SK-N-SH (cell line): ENCODE results near the gene MAMDC2. TPM values are rescaled to one million over a fixed set of nuclear protein-coding genes. Genes with fewer than 3 reads are reported as not detected.
A peak's percentile ranks its signal among the peaks of the same experiment; 100 is the strongest.

Source experiments
- CTCF ChIA-PET: fragments of 300-600, 350-600 bp; formaldehyde crosslinking; extraction: SDS; loops from one replicate; lab custom pipeline; 2021; lab: Yijun Ruan, JAX
- POLR2A ChIA-PET: fragments of 350-600 bp; sonication (Branson Sonifier 250); formaldehyde crosslinking; extraction: SDS; loops from one replicate; lab custom pipeline; 2020; ENCODE audit warnings: antibody characterized with exemption, inconsistent platforms; lab: Yijun Ruan, JAX
- DNase-seq: peaks from one replicate; pipeline ENCODE4 v3.0.0; 2012
- H2AFZ ChIP-seq: fragments of 200-600 bp; sonication (generic); 2 replicates; pipeline ENCODE4 v1.8.1; 2016; ENCODE audit warnings: antibody characterized with exemption, mild to moderate bottlenecking, low read depth
- H3F3A ChIP-seq: fragments of 200-600 bp; sonication (generic); replicated peaks from 2 replicates; pipeline ENCODE3; 2016; ENCODE audit warnings: antibody characterized with exemption, mild to moderate bottlenecking; ENCODE audit not compliant: insufficient read depth
- H3K27ac ChIP-seq, 2 experiments: fragments of 200-500 bp in 1 of 2; fragments of 200-600 bp in 1 of 2; sonication (Bioruptor generic) in 1 of 2; sonication (generic), shearing (Covaris generic) in 1 of 2; 2 replicates each; pipeline versions ENCODE4 v1.5.1 to v1.6.1; 2014 to 2016; ENCODE audit warnings: low read depth in 2 of 2, inconsistent platforms in 1 of 2, low read length in 1 of 2, mild to moderate bottlenecking in 1 of 2, mixed read lengths in 1 of 2
- H3K27me3 ChIP-seq: fragments of 200-600 bp; sonication (generic), shearing (Covaris generic); 2 replicates; pipeline ENCODE4 v1.6.1; 2016; ENCODE audit warnings: mixed run types; ENCODE audit not compliant: insufficient read depth
- H3K36me3 ChIP-seq, 2 experiments: fragments of 200-500 bp in 1 of 2; fragments of 200-600 bp in 1 of 2; sonication (Bioruptor generic) in 1 of 2; sonication (generic) in 1 of 2; replicated peaks in 1 of 2; 2 replicates each; pipeline versions ENCODE3 to v1.5.1; 2014 to 2016; ENCODE audit warnings: low read length in 1 of 2, mild to moderate bottlenecking in 1 of 2; ENCODE audit not compliant: insufficient read depth in 2 of 2, control insufficient read depth in 1 of 2
- H3K4me1 ChIP-seq, 2 experiments: fragments of 200-500 bp in 1 of 2; fragments of 200-600 bp in 1 of 2; sonication (Bioruptor generic) in 1 of 2; sonication (generic), shearing (Covaris generic) in 1 of 2; 2 replicates each; pipeline versions ENCODE4 v1.5.1 to v1.6.1; 2014 to 2016; ENCODE audit warnings: low read depth in 1 of 2, low read length in 1 of 2, mixed run types in 1 of 2; ENCODE audit not compliant: insufficient read depth in 2 of 2, control insufficient read depth in 1 of 2
- H3K4me2 ChIP-seq: fragments of 200-600 bp; sonication (generic), shearing (Covaris generic); 2 replicates; pipeline ENCODE4 v1.6.1; 2017; ENCODE audit warnings: mixed run types
- H3K4me3 ChIP-seq, 2 experiments: fragments of 200-500 bp in 1 of 2; fragments of 200-600 bp in 1 of 2; sonication (Bioruptor generic) in 1 of 2; sonication (generic), shearing (Covaris generic) in 1 of 2; 2 replicates each; pipeline versions ENCODE4 v1.5.1 to v1.8.1; 2014 to 2016; ENCODE audit warnings: low read depth in 2 of 2, inconsistent platforms in 1 of 2, low read length in 1 of 2, mild to moderate bottlenecking in 1 of 2, mixed read lengths in 1 of 2, moderate library complexity in 1 of 2
- H3K79me2 ChIP-seq: fragments of 200-600 bp; sonication (generic); 2 replicates; pipeline ENCODE4 v1.8.1; 2017; ENCODE audit warnings: mild to moderate bottlenecking; ENCODE audit not compliant: insufficient read depth
- H3K9ac ChIP-seq: fragments of 200-600 bp; sonication (generic); 2 replicates; pipeline ENCODE4 v1.6.1; 2017; ENCODE audit warnings: mixed run types
- H3K9me2 ChIP-seq: fragments of 200-600 bp; sonication (generic); 2 replicates; pipeline ENCODE4 v1.6.1; 2017; ENCODE audit warnings: mixed run types
- H3K9me3 ChIP-seq: fragments of 200-600 bp; sonication (generic); 2 replicates; pipeline ENCODE4 v1.6.1; 2017; ENCODE audit warnings: mixed run types, mild to moderate bottlenecking, moderate library complexity
- H4K20me1 ChIP-seq: fragments of 200-600 bp; sonication (generic); 2 replicates; pipeline ENCODE4 v1.6.1; 2017; ENCODE audit warnings: mild to moderate bottlenecking, mixed run types; ENCODE audit not compliant: insufficient read depth
- CHD2 ChIP-seq: fragments of 150-350 bp; IDR thresholded peaks from 2 replicates; pipeline ENCODE4 v1.6.1; 2018; ENCODE audit warnings: low read length; ENCODE audit not compliant: partially characterized antibody
- ELF1 ChIP-seq: IDR thresholded peaks from 2 replicates; pipeline ENCODE4 v1.4.0; 2012
- EP300 ChIP-seq, 2 experiments: IDR thresholded peaks; 2 replicates each; pipeline versions ENCODE4 v1.4.0 to v1.6.1; 2012; ENCODE audit warnings: borderline replicate concordance in 1 of 2, low read depth in 1 of 2, low read length in 1 of 2
- FOSL2 ChIP-seq: IDR thresholded peaks from 2 replicates; pipeline ENCODE4 v1.4.0; 2012; ENCODE audit warnings: low read depth, mild to moderate bottlenecking, moderate library complexity, borderline replicate concordance
- GABPA ChIP-seq: IDR thresholded peaks from 2 replicates; pipeline ENCODE4 v1.4.0; 2012; ENCODE audit warnings: low read depth, mild to moderate bottlenecking
- GATA2 ChIP-seq: sonication (generic); formaldehyde crosslinking; IDR thresholded peaks from 2 replicates; pipeline ENCODE4 v1.5.0; 2020; ENCODE audit warnings: mild to moderate bottlenecking, missing genetic modification reagents
- IRF3 ChIP-seq: fragments of 150-350 bp; IDR thresholded peaks from 2 replicates; pipeline ENCODE4 v1.6.1; 2016; ENCODE audit warnings: mild to moderate bottlenecking, low read depth, low read length
- JUND ChIP-seq: IDR thresholded peaks from 2 replicates; pipeline ENCODE4 v1.4.0; 2012
- MAX ChIP-seq: IDR thresholded peaks from 2 replicates; pipeline ENCODE4 v1.4.0; 2012; ENCODE audit warnings: low read depth
- NFIC ChIP-seq: IDR thresholded peaks from 2 replicates; pipeline ENCODE4 v1.4.0; 2012; ENCODE audit warnings: borderline replicate concordance
- NRF1 ChIP-seq: IDR thresholded peaks from 2 replicates; pipeline ENCODE4 v1.6.1; 2012; ENCODE audit warnings: low read depth, mild to moderate bottlenecking, low read length
- PBX3 ChIP-seq: IDR thresholded peaks from 2 replicates; pipeline ENCODE4; 2012
- RCOR1 ChIP-seq: fragments of 150-350 bp; IDR thresholded peaks from 2 replicates; pipeline ENCODE4 v1.6.1; 2017; ENCODE audit warnings: antibody characterized with exemption, low read length
- SIN3A ChIP-seq: IDR thresholded peaks from 2 replicates; pipeline ENCODE4 v1.6.1; 2012; ENCODE audit warnings: low read depth, mild to moderate bottlenecking, low read length, moderate library complexity, borderline replicate concordance
- TAF1 ChIP-seq: IDR thresholded peaks from 2 replicates; pipeline ENCODE4 v1.6.1; 2012; ENCODE audit warnings: low read depth, mild to moderate bottlenecking, low read length, moderate library complexity, borderline replicate concordance
- TCF12 ChIP-seq: IDR thresholded peaks from 2 replicates; pipeline ENCODE4 v1.4.0; 2012
- TEAD4 ChIP-seq: IDR thresholded peaks from 2 replicates; pipeline ENCODE4 v1.4.0; 2012; ENCODE audit warnings: mild to moderate bottlenecking, borderline replicate concordance; ENCODE audit not compliant: insufficient read depth
- YY1 ChIP-seq: IDR thresholded peaks from 2 replicates; pipeline ENCODE4 v1.4.0; 2012; ENCODE audit warnings: low read depth, mild to moderate bottlenecking
- WGBS: methylation state at CpG from one replicate; pipeline ENCODE4 v1.1.6; 2017; ENCODE audit warnings: low lambda C conversion rate; 5-methylcytosine and 5-hydroxymethylcytosine counted together
- polyA plus RNA-seq, 3 experiments: library from polyadenylated mRNA; depleted of rRNA; stranded (reverse); fragments of >200 nt; gene quantifications; 2 replicates each; pipeline ENCODE4 v1.2.3, GENCODE V29; 2012

MAMDC2 gene
- polyA plus RNA-seq, 1 of the 3 experiments (the other 2 are of a cell fraction) = not detected

- peak overlapping the region; percentile 93 to 95 for H3K27ac ChIP-seq
- H3K79me2 ChIP-seq = peaks cover 63% of the 10 kb centered on the region
- no peaks in the 10 kb centered on the region for H3K27me3 ChIP-seq
- peak; percentile 30 for DNase-seq
- no peaks in the 10 kb centered on the region for H3K9me3 ChIP-seq
- peak overlapping the region; percentile 88 to 97 for H3K4me3 ChIP-seq
- H3K9me2 ChIP-seq = no peaks in the 10 kb centered on the region
- TF ChIP-seq GABPA (no peak), JUND (no peak), ELF1 (no peak), CHD2 (no peak), FOSL2 (no peak), MAX (no peak), NFIC (no peak), GATA2 (CRISPR knock-in tag) (no peak), TCF12 (no peak), TAF1 (no peak), RCOR1 (no peak), EP300 (IDR thresholded peaks at IDR 0.05; ENCODE audit: borderline replicate concordance in 1 of 2, low read depth in 1 of 2, low read length in 1 of 2) (no peak), YY1 (no peak), PBX3 (no peak), TEAD4 (no peak), IRF3 (no peak), NRF1 (no peak), SIN3A (no peak)
- H4K20me1 ChIP-seq = peaks cover 31% of the 10 kb centered on the region
- peak overlapping the region; percentile 87 for H2AFZ ChIP-seq
- peak overlapping the region; percentile 92 for H3K4me2 ChIP-seq
- H3K36me3 ChIP-seq = peaks cover 18 to 32% of the 10 kb centered on the region in 2 experiments
- H3K9ac ChIP-seq = peak overlapping the region; percentile 95
- peaks cover 18 to 27% of the 10 kb centered on the region in 2 experiments for H3K4me1 ChIP-seq
- peaks cover 8% of the 10 kb centered on the region for H3F3A ChIP-seq
- 27% methylated on average over 26 of the region's 27 CpGs for WGBS
- ChIA-PET POLR2A (interaction anchor here (0.5 to 0.7 kb wide), 2 partner anchors 161 to 441 kb away, joined by 3 to 4 read pairs; no protein-coding TSS in a partner anchor), CTCF (interaction anchor here (1.1 to 1.4 kb wide), 4 partner anchors 9 to 147 kb away, joined by 3 to 5 read pairs (median 4); no protein-coding TSS in a partner anchor)
Measured at GRCh38 chr9:70257991-70258691, 214.5 kb downstream of the MAMDC2 start.
